HG03175 (cell line): Measurements from ENCODE around the gene CALCOCO2.
"Not testable (repeated sequence)": the region's sequence is repeated elsewhere in the genome, so short reads cannot be mapped to it uniquely, and the experiment has no call there.

Experiments
- ATAC-seq: cut with Tn5 transposase; IDR thresholded peaks from one replicate; pipeline ENCODE4 v1.9.1; 2021; ENCODE audit warnings: mild to moderate bottlenecking, moderate library complexity; ENCODE audit not compliant: unreplicated experiment

Gene CALCOCO2

DNA sequence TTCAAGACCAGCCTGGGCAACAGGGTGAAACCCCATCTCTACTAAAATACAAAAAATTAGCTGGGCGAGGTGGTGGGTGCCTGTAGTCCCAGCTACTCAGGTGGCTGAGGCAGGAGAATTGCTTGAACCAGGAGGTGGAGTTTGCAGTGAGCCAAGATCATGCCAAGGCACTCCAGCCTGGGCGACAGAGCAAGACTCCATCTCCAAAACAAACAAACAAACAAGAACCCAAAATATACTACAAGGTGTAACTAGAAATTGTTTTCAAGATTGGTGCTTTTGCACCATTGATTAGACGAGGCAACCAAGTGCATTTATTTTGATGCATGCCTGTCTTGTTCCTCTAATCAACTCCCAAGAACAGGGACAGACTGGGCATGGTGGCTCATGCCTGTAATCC lies 41.6 kb downstream of the CALCOCO2 start:
- not testable (repeated sequence) for ATAC-seq

DNA sequence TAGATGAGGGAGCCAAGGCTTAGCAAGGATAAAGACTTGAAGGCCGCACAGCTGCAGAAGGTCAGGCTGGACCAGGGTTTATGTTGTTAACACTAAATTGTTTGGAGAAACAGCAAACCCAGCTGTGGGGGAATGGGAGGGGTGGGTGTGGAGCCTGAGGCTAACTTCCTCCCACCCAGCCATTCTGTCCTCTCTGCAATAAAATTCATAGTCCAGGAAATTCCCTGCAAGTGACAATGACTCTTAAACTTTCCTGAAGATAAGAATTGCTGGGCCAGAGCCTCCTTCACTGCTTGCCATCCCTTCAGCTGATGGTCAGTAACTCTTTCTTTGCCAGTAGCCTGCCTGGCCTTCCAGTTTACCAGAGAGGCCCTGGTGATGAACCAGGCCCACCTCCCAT lies 42.4 kb downstream of the CALCOCO2 start:
- ATAC-seq = no peak

DNA sequence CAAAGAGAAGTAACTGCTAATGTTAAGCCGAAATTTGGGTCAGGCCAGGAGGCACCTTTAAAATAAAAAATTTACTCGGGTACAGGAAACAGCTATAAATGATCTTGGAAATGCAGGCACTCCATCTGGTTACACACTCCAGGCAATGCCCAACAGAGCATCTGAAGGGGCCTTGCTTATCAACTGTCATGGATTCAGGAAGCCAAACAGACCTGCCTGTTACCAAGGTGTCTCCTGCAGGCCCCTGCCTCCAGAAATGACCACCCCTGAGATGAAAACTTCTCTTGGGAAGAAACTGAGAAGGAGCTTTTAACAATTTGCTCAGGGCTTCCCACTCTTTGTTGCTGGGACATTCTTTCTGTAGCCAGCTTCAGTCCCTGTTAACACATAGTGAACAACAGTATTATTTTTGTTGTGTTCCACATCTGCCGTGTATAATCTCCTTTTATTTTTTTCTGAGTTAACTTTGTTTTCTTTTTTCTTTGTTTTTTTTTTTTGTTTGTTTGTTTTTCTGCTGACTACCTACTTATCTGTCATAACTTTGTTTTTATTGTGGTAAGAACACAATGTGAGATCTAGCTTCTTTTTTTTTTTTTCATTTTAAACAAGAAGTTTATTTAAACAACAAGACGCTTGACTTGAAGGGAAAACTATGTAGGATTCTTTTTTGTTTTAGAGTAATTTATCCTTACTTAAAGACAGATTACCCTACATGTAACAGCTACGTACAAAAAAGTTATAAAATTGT lies 43.0 kb downstream of the CALCOCO2 start:
- no peak for ATAC-seq

DNA sequence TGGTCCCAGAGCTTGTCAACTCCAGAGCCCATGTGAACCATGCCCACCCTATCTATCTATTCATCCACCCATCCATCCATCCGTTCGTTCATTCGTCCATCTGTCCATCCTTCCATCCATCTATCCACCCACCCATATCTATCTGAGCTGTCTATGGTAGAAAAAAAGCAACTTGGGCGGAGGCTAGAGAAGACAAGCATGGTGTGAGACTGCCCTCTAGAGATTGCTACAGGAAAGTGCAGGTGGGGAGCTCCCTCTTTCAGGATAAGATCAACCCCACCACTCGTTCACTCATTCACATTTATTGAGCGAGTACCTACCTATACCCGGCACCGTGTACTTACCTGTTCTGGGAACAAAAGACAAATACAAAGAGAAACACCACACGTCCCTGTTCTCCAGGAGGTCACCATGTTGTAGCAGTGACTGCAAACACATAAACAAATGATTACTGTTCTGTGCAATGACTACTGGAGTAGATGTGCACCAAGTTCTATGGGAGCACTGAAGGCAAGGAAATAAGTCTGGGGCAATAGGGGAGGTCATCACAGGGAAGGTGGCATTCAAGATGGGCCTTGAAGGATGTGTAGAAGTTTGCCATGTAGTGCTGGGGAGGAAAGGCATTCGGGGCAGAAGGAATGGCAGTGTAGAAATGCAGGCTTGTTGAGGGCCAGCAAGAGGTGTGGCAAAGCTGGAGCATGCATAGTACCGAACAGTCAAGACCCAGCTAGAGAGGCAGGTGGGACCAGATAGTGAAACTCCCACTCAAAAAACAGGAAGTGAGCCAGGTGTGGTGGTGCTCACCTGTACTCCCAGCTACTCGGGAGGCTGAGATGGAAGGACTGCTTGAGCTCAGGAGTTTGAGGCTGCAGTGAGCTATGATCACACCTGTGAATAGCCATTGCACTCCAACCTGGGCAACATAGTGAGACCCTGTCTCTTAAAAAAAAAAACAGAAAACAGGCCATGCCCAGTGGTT lies 48.4 kb downstream of the CALCOCO2 start:
- no peak for ATAC-seq

DNA sequence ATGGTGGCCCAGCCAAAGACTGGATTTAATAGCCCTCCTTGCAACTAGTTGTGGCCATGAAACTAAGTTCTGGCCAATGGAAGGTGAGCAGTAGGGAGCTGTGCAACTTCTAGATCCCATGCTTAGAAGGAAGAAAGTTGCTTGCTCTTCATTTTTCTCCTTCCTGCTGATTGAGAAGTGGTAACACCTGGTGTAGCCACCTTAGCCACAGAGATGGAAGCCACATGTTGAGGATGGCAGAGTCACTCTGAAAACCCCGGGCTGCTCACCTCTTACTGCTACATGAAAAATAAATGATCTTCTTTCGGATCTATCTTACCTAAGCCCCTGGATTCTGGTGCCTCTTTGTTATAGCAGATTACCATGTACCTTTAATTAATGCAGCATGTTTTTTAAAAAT lies 51.4 kb downstream of the CALCOCO2 start:
- no peak for ATAC-seq

DNA sequence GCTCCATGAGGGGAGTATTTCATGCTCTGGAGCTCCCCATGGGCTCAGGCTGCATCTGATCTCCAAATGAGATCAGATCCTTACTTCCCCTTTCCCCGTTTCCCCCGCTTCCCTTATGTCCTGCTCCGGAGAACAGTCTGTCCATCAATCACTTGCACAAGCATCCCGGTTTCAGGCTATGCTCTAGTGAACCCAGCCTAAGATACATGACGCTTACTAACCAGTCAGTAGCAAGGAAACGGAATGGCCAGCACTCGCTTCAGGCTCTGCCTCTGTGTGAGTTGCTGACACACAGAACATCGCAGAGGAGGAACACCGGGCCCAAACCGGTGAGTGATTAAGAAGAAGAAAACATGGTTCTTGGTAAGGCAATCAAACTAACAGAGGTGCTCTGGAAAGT lies 52.3 kb downstream of the CALCOCO2 start:
- no peak for ATAC-seq

DNA sequence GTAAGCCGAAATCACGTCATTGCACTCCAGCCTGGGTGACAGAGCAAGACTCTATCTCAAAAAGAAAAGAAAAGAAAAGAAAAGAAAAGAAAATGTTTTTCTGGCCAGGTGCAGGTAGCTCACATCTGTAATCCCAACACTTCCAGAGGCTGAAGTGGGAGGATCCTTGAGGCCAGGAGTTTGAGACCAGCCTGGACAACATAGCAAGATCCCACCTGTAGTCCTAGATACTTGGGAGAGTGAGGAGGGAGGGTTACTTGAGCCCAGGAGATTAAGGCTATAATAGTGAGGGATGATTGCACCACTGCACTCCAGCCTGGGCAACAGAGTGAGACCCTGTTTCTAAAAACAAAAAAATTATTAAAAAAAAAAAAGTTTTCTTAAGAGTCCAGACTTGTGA lies 59.3 kb downstream of the CALCOCO2 start:
- ATAC-seq = no peak

DNA sequence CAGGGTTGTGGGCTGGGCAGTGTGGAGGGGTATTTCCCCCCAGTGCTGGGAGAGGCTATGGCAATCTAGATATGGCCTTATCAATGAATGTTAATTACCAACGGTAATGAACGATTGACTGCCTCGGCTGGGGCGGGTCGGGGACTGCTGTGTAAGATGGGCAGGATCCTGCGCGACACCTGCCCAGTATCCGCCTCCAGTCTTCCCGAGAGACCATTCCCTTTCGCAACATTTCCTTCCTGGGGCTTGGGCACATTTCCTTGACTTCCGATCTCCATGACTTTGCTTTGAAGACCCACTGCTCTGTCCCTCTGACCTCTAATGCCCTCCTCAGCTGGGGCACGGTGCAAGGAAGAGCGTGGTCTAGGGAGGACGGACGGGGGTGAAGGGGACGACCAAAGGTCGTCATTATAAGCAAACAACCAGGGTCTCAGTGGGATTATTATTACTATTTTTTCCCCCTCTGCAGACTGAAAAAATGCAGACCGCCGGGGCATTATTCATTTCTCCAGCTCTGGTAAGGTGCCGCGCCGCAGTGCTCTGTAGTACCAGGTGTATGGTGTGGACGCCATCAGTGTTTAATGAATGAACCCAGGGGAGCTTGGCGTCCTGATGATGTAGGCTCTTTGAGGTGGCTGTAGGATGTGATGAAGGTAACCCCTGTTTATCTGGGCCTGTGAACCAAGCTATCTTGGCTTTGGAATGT lies 62.3 kb downstream of the CALCOCO2 start:
- ATAC-seq = no peak

DNA sequence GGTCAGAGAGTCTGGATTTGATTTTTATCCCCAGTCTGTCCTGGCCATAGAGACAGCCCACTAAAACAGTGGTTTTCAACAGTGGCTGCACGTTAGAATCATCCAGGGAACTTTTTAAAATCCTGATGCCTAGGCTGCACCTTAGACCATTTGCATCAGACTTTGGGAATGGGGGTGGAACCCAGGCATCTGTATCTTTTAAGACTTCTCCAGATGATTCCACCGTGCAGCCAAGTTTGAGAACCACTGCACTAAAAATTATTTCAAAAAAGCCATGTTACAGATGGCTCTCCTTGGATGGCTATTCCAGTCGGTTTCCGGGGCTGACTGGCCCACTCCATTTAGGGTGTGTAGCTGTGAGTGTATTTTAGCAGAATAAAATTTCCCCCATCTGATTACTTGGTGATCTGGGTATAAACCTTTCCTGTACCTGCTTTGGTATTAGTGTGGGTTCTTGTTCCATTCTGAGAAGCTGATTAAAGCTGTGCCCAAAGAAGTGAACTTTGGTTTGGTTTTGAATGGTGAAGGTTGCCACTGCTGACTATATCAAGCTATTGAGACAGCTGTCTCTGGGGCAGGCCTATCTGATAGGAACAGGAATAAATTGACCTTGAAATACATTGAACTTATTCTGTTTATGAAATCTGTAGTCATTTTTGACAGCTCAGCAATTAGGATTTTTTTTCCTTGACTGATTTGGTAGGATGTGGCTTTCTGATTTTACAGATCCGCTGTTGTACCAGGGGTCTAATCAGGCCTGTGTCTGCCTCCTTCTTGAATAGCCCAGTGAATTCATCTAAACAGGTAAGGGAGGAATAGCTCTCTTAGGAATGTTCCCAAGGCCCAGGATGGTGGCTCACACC lies 63.0 kb downstream of the CALCOCO2 start:
- ATAC-seq = no peak

DNA sequence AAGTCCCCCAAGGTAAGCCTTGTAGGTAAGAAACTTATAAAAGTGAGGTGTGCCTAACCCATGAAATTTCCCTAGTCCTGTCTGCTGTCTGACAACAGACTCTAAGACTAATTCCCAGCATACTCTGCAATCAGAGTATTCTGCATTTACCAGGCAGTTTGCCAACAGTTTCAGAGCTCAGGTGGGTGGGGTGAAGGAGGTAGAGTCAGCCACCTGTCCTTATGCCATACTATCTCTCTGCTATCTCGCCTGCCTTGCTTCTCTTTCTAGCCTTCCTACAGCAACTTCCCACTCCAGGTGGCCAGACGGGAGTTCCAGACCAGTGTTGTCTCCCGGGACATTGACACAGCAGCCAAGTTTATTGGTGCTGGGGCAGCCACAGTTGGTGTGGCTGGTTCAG lies 64.1 kb downstream of the CALCOCO2 start:
- ATAC-seq = no peak

DNA sequence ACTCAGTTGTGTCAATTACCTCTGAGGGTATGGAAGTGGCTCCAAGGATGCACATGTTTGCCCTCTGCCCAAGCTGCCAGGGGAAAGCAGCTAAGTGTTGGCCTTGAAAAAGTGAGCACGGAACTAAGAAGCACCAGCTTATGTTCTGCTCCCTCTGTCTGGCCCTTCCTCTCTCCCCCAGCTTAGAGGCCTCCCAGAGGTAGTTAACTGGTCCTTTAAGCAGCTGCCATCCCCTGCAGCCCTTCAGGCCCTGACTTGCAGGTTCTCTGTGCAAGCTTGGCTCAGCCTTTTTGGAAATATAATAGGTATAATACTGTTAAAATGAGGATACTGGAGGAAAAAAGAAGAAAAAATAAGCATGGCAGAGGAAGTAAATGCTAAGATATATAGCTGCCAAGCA lies 70.4 kb downstream of the CALCOCO2 start:
- no peak for ATAC-seq

DNA sequence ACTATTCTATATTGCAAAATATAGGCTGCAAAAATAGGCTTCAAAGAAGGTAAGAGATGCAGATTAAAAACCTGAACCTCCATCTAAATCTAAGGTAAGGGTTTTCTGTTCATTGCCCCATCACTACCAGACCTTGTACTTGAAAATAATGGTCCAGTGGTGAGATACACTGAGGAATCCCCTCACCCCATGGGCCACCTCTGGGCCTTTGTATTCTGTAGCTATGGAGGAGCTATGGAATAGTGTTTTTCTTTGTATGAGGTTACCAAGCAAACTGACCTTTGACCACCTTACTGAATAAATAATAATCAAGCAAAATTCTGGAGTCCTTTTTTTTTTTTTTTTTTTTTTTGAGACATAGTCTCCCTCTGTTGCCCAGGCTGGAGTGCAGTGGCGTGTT lies 72.6 kb downstream of the CALCOCO2 start:
- no peak for ATAC-seq

DNA sequence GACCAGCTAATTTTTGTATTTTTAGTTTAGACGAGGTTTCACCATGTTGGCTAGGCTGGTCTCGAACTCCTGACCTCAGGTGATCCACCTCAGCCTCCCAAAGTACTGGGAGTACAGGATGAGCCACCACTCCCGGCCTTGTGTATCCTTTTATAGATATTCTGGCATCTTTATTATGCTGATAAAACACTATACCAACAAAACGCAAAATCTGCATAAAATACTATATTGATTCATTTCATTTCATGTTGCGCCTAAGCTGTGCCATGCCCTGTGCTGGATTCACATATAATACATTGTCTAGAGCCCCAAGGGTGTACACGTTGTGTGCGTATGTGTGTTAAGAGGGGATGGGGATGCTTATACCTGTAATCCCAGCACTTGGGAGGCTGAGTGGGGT lies 73.6 kb downstream of the CALCOCO2 start:
- ATAC-seq = no peak

DNA sequence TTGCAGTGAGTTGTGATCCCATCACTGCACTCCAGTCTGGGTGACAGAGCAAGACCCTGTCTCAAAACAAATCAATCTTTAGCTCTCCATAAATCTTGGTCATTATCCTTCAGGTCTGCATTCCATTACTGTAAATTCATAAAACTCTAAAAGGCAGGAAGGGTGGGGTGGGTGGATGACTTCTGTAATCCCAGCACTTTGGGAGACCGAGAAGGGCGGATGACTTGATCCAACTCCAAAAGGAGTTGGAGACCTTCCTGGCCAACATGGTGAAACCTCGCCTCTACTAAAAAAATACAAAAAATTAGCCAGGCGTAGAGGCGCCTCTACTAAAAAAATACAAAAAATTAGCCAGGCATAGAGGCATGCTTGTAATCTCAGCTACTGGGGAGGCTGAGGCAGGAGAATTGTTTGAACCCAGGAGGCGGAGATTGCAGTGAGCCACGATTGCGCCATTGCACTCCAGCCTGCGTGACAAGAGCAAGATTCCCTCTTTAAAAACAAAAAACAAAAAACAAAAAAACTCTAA lies 75.2 kb downstream of the CALCOCO2 start:
- ATAC-seq = no peak

DNA sequence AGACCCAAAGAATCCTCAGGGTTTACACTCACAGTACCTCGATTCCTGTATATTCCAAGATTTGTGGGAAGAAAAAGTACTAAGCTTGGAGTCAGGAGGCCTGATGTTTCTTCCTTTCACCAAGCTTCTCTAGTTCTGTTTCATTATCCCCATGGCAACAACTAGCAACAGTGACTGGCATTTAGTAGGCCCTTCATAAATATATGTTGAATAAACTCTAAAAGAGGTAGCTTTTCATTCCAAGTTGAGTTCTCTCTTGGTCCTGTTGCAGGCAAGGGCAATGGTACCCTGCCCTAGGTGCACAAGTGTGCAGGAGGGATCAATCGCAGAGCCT lies 76.8 kb downstream of the CALCOCO2 start:
- peak; percentile 2 for ATAC-seq

DNA sequence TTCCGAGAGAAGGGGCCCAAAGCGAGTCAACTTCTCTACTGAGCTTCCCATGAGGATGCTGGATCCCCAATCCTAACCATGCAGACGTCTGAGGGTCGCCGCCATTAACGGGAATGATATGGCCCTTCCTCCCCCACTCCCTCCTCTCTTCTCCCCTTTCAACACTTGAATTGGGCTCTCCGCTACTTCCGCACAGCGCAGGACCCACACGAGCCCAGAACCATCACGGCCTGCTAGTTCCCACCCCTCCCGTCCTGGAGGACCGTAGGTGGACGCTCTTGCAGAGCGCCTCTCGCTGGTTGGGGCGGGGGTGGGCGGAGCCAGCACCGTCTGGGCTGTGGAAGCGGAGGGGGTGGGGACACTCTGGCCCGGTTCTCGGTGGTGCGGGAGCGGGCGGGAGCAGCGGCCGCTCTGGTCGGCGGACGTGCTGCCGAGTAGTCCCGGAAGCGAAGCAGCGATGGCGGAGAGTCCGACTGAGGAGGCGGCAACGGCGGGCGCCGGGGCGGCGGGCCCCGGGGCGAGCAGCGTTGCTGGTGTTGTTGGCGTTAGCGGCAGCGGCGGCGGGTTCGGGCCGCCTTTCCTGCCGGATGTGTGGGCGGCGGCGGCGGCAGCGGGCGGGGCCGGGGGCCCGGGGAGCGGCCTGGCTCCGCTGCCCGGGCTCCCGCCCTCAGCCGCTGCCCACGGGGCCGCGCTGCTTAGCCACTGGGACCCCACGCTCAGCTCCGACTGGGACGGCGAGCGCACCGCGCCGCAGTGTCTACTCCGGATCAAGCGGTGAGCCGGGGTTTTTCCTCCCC lies 77.4 kb downstream of the CALCOCO2 start, which contains the start of gene UBE2Z:
UBE2Z (plus strand) TSS at position 361 of the 797 bp plus-strand sequence; CDS start at position 458, 97 bp downstream.
- peak; percentile 79 for ATAC-seq

DNA sequence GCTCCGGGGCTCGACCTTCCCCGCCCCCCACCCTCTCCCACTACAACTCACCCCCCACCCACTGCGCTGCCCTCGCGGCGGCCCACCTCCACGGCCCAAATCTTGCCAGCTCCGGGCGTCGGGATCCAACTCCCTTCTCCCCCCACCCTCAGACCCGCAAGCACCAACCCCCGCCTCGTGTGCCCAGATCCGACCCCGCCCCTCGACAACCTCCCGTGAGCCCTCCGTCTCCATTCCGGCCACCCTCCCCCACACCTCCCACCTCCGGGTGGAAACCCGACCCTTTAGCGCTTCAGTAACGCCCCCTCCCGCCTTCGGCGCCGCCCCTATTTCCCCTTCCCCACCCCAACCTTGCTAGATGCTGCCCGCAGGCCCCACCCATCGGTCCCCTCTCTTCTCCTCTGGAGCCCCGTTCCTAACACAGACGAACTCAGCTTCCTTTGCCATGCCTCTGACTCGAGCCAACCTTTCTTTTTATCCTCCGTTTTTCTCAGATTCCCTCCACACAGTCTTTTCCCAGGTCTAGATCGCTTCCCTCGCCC lies 78.1 kb downstream of the CALCOCO2 start:
- peak; percentile 29 for ATAC-seq

DNA sequence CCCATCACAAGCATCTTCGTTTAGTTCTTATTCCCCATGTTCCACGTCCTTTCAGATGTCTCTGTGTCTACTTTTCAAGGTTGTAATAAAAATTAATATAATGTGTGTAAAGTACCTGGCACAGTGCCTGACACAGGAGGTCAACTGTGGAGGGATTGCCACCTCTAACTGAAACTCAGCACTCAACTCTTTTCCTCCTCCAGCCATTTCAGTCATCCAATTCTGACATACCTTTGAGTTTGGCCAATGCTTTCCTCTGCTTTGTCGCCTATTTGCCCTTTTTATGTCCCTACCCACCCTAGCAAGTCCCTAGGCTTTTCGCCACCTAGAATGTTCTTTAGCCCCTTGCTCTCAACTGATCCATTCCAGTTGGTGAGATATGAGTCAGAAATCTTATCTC lies 78.9 kb downstream of the CALCOCO2 start:
- no peak for ATAC-seq

DNA sequence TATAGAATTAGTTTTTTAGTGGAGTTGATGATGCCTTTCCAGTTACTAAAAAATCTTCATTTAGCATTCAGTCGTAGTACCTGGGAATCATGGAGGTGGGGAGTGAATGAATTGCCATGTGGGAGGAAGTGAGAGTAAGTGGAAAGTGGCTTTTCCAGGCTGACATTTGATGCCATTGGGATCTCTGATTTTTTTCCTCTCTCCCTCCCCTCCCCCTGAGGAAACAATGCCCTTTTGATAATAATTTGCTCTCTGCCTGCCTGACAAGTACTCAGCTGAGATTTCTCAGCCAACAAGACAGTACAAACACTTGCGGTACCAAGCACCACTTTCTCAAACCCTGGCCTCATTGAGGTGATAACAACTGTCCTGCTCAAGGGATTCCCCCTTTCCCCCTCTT lies 79.5 kb downstream of the CALCOCO2 start:
- ATAC-seq = no peak
